A673 (cell line): ENCODE results near the gene PRKG1.

ENCODE experiments used
- CTCF ChIP-seq: fragments of 300-800, 200-600 bp; sonication (generic); conservative IDR thresholded peaks from 2 replicates; pipeline ENCODE4 v1.5.1; 2017; ENCODE audit warnings: low read depth, mild to moderate bottlenecking, antibody characterized with exemption, low read length, moderate library complexity, mixed read lengths
- EZH2 ChIP-seq: fragments of 200-600 bp; sonication (generic); IDR thresholded peaks from 2 replicates; pipeline ENCODE4 v1.6.1; 2017; ENCODE audit warnings: borderline replicate concordance, low read depth, mild to moderate bottlenecking, mixed read lengths, antibody characterized with exemption, low read length; ENCODE audit not compliant: poor library complexity, severe bottlenecking

- TF ChIP-seq CTCF = no peak
- TF ChIP-seq EZH2 = no peak
Observed at GRCh38 chr10:51765284-51765971, 691.1 kb downstream of the PRKG1 start.
